ENCODE results near the gene MRPS30.
"Not testable (repeated sequence)": the region's sequence is repeated elsewhere in the genome, so short reads cannot be mapped to it uniquely, and the experiment has no call there.

MRPS30 gene

GRCh38 chr5:44821164-44821563 lies 12.4 kb downstream of the MRPS30 start:
- DNase-seq = no peak

DNA sequence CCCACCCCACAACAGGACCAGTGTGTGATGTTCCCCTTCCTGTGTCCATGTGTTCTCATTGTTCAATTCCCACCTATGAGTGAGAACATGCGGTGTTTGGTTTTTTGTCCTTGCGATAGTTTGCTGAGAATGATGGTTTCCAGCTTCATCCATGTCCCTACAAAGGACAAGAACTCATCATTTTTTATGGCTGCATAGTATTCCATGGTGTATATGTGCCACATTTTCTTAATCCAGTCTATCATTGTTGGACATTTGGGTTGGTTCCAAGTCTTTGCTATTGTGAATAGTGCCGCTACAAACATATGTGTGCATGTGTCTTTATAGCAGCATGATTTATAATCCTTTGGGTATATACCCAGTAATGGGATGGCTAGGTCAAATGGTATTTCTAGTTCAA lies 15.9 kb downstream of the MRPS30 start:
- DNase-seq = not testable (repeated sequence)

DNA sequence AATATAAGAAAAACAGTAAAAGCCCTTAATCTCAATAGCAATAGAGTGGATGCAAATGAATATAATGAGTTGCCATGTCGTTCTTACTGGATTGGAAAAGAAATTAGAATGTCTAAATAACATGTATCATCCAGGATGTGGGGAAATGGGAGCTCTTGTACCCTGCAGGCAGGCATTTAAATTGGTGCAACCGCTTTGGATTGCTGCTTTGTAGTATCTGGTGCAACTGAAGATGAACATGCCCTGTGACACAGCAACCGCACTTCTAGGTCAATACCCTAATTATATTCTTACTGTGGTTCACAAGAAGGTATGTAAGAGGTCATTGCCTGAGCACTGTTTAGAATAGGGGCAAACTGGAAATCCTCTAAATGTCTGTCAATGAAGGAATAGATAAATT lies 18.9 kb downstream of the MRPS30 start:
- DNase-seq = no peak

DNA sequence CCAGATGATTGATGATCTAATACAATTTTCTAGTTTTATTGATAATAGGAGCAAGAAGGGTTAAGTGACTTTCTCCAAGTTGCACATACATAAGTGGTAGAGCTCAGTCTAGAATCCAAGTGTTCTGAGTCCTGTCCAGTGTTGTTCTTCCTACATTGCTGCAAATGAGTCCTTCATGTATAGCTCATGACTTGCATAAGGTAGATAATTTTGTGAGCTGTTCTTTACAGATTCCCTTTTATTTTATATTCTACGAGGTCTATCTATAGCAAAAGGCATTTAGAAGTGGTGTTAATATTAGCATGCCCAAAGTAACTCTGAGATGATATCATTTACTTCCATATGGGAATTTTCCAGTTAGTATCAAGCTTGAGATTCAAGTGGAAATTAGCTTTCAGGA lies 20.0 kb downstream of the MRPS30 start:
- DNase-seq = no peak

DNA sequence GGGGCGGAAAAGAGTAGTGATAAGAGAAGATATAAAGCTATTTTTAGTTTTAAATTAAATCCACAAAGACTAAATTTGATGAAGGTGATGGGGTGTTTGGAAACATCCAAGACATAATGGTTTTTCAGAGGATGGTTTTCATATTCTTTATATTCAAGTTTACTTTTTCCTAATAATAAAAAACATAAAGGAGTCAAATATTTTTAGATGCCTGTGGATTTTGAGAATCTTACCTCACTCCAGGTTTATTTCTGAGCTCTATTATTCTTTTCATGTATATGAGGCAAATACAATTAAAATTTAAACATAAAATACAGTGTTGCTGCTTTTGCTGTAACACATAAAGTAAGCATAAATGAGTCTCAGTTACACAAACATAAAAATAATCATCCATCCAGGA lies 22.2 kb downstream of the MRPS30 start:
- DNase-seq = no peak

DNA sequence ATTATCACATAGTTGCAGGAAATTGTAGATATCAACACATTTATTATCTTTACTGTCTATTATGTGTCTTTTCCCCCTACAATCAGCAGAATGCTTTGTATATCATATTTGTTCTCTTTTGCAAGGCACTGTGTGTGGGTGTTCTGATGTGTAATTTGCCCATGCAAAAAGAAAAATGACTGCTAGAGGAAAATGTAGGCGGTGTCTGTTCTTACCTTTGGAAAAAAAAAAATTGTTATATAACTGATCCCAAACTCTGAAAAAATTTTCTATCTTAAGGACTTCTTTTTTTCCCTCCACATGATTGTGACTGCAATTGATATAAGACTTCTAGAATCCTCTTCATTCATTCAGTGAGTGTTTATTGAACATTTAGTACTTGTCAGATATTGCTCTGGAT lies 24.5 kb downstream of the MRPS30 start:
- DNase-seq = no peak

DNA sequence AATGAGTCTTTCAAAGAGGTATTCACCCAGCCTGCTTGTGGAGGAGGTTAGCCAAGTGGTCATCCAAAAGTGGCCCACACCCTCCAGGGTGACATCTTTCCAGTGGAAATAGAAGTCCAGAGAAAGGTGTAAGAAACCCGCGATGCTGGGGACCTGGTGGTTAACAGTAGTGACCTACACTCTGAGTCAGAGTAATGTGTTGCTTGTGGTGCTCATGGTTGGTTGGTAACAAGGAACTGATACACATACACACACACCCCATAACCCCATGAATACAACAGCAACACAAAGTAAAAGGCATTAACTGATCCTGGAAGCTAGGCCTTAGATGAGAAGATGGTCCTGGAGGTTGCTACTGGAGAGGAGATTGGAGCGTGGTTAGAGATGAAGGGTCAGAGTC lies 26.9 kb downstream of the MRPS30 start:
- DNase-seq = no peak

DNA sequence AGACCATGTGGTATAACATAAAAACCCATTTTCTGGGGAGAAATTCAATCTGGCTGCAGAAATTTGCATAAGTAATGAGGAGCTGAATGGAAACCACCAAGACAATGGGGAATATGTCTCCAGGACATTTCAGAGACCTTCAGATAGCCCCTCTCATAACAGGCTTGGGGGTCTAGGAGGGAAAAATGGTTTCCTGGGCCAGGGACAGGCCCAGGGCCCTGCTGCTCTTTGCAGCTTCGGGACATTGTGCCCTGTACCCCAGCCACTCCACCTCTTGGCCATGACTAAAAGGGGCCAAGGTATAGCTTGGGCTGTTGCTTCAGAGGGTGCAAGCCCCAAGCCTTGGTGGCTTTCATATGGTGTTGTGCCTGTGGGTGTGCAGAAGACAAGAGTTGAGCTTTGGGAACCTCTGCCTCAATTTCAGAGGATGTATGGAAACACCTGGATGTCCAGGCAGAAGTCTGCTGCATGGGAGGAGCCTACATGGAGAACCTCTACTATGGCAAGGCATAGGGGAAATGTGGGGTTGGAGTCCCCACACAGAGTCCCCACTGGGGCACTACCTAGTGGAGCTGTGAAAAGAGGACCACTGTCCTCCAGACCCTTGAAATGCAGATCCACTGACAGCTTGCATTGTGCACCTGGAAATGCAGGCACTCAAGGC lies 30.4 kb downstream of the MRPS30 start:
- no peak for DNase-seq

GRCh38 chr5:44842496-44843282 lies 33.9 kb downstream of the MRPS30 start:
- DNase-seq = no peak

DNA sequence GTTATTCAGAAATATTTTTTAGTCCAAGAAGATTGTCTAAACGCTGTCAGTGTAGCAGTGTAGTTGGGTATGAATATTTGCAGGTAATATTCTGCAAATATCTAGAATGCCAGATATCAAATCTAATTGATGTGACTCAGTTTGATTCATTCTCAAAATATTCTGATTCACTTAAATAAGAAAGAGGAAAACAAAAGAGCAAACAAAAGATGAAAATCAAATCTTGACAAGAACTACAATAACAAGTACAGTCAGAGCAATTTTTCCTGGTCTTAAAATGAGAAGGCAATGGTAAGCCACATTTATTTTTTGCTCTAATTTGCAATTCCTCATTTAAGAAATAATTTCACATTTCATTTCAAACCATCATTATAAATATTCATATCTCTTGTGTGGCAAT lies 36.0 kb downstream of the MRPS30 start:
- no peak for DNase-seq

GRCh38 chr5:44845777-44846176 lies 37.0 kb downstream of the MRPS30 start:
- DNase-seq = no peak

- DNase-seq = no peak
These were observed 38.6 kb downstream of the MRPS30 start for GRCh38 chr5:44847206-44847852.

- no peak for DNase-seq
These were observed 51.5 kb downstream of the MRPS30 start for GRCh38 chr5:44860267-44860666.

DNA sequence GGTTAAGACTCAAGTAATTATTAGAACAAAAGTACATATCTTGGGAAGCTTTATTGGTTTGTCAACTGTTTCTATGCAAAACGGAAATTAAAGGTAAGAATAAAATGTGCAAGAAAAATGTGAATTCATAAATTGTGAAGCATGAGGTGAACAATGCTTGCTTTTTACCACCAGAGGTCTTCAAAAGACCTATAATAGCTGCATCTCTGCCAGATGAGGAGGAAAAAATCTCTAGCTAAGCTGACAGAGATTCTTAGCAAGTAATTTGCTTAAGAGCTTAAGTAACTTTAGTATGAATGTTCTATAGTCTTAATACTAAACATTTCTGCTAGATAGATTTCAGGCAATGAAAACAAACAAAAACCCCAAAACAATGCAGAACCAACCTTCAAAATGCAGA lies 54.1 kb downstream of the MRPS30 start:
- no peak for DNase-seq

Data from midbrain (tissue), 1 donor.